SU-DHL-6 (cell line): ENCODE measurements around the gene MALRD1.

Source experiments
- CTCF ChIP-seq: fragments of 200-600 bp; sonication (generic); IDR thresholded peaks from one replicate; pipeline ENCODE4 v1.5.1; 2017; ENCODE audit warnings: antibody characterized with exemption, mild to moderate bottlenecking, low read length, moderate library complexity; ENCODE audit not compliant: insufficient read depth, poor library complexity, severe bottlenecking
- EZH2phosphoT487 ChIP-seq: fragments of 200-600 bp; sonication (generic), shearing (Covaris generic); conservative IDR thresholded peaks from 2 replicates; pipeline ENCODE4 v1.6.1; 2018; ENCODE audit warnings: mild to moderate bottlenecking, antibody characterized with exemption, low read length, moderate library complexity, mixed read lengths

GRCh38 chr10:19451937-19452336, 403.3 kb downstream of the MALRD1 start:
- TF ChIP-seq CTCF: no peak
- TF ChIP-seq EZH2phosphoT487: no peak
